Trophoblast cell (in vitro differentiated cells and primary cell): ENCODE measurements around the gene PLXND1.
A peak's percentile ranks its signal among the peaks of the same experiment; 100 is the strongest.

ENCODE experiments used
- DNase-seq, 2 donors: peaks; one replicate each; pipeline ENCODE4 v3.0.0-alpha.2; 2016
- H2AFZ ChIP-seq: 2 replicates; pipeline ENCODE4 v1.6.1; 2013; ENCODE audit warnings: low read length, moderate library complexity, mild to moderate bottlenecking; ENCODE audit not compliant: insufficient read depth, poor library complexity
- H2AK5ac ChIP-seq: 2 replicates; pipeline ENCODE4 v1.6.1; 2013; ENCODE audit warnings: mild to moderate bottlenecking, low read length
- H2BK120ac ChIP-seq: 2 replicates; pipeline ENCODE4 v1.6.1; 2013; ENCODE audit warnings: low read length, mild to moderate bottlenecking, moderate library complexity; ENCODE audit not compliant: insufficient read depth, poor library complexity
- H2BK12ac ChIP-seq: 2 replicates; pipeline ENCODE4 v1.6.1; 2013; ENCODE audit warnings: mild to moderate bottlenecking, low read length, moderate library complexity
- H2BK5ac ChIP-seq: 2 replicates; pipeline ENCODE4 v1.6.1; 2013; ENCODE audit warnings: low read length, low read depth, moderate library complexity, mild to moderate bottlenecking; ENCODE audit not compliant: poor library complexity
- H3K14ac ChIP-seq: 2 replicates; pipeline ENCODE4 v1.6.1; 2013; ENCODE audit warnings: mild to moderate bottlenecking, low read length
- H3K18ac ChIP-seq: 2 replicates; pipeline ENCODE4 v1.6.1; 2013; ENCODE audit warnings: mild to moderate bottlenecking, low read length
- H3K23ac ChIP-seq: 2 replicates; pipeline ENCODE4 v1.6.1; 2013; ENCODE audit warnings: low read length
- H3K27ac ChIP-seq: 2 replicates; pipeline ENCODE4 v1.5.1; 2013; ENCODE audit warnings: low read depth, mild to moderate bottlenecking, inconsistent platforms, low read length, moderate library complexity
- H3K27me3 ChIP-seq: 2 replicates; pipeline ENCODE4 v1.6.1; 2013; ENCODE audit warnings: inconsistent platforms, mild to moderate bottlenecking, low read length, moderate library complexity; ENCODE audit not compliant: insufficient read depth
- H3K36me3 ChIP-seq, 2 experiments: 1 replicate in 1 of 2; 2 replicates in 1 of 2; pipeline ENCODE4 v1.6.1; 2013; ENCODE audit warnings: low read length in 2 of 2, mild to moderate bottlenecking in 2 of 2, moderate library complexity in 1 of 2; ENCODE audit not compliant: insufficient read depth in 2 of 2, control insufficient read depth in 1 of 2
- H3K4ac ChIP-seq: 2 replicates; pipeline ENCODE4 v1.6.1; 2013; ENCODE audit warnings: low read depth, mild to moderate bottlenecking, low read length, moderate library complexity
- H3K4me1 ChIP-seq, 2 experiments: 1 replicate in 1 of 2; 2 replicates in 1 of 2; pipeline ENCODE4 v1.6.1; 2013; ENCODE audit warnings: low read length in 2 of 2, mild to moderate bottlenecking in 2 of 2, moderate library complexity in 1 of 2; ENCODE audit not compliant: insufficient read depth in 2 of 2, control insufficient read depth in 1 of 2
- H3K4me2 ChIP-seq: 2 replicates; pipeline ENCODE4 v1.6.1; 2013; ENCODE audit warnings: inconsistent platforms, mild to moderate bottlenecking, low read length, moderate library complexity
- H3K4me3 ChIP-seq: 2 replicates; pipeline ENCODE4 v1.5.1; 2013; ENCODE audit warnings: mild to moderate bottlenecking, low read depth, low read length, inconsistent platforms
- H3K79me1 ChIP-seq: one replicate; pipeline ENCODE4 v1.6.1; 2013; ENCODE audit warnings: low read length
- H3K79me2 ChIP-seq: 2 replicates; pipeline ENCODE4 v1.6.1; 2013; ENCODE audit warnings: low read length, mild to moderate bottlenecking; ENCODE audit not compliant: control insufficient read depth, insufficient read depth, poor library complexity
- H3K9ac ChIP-seq: 2 replicates; pipeline ENCODE4 v1.6.1; 2013; ENCODE audit warnings: mild to moderate bottlenecking, low read length
- H3K9me3 ChIP-seq: 2 replicates; pipeline ENCODE4 v1.6.1; 2013; ENCODE audit warnings: low read depth, mild to moderate bottlenecking, control low read depth, inconsistent platforms, low read length; ENCODE audit not compliant: insufficient read depth
- H4K12ac ChIP-seq: 2 replicates; pipeline ENCODE4 v1.6.1; 2013; ENCODE audit warnings: low read depth, mild to moderate bottlenecking, low read length, moderate library complexity
- H4K8ac ChIP-seq: 2 replicates; pipeline ENCODE4 v1.6.1; 2013; ENCODE audit warnings: low read depth, mild to moderate bottlenecking, low read length, moderate library complexity
- H4K91ac ChIP-seq: one replicate; pipeline ENCODE4 v1.6.1; 2013; ENCODE audit warnings: low read depth, mild to moderate bottlenecking, low read length, moderate library complexity
- WGBS: extraction: QIAGEN DNeasy Blood & Tissue Kit; methylation state at CpG from one replicate; pipeline ENCODE4 v1.1.7; 2013; ENCODE audit warnings: missing lambda C conversion rate; ENCODE audit not compliant: insufficient read length, insufficient coverage; ENCODE audit errors: extremely low coverage; 5-methylcytosine and 5-hydroxymethylcytosine counted together

PLXND1 gene

GRCh38 chr3:129595544-129596193 is 10.8 kb downstream of the PLXND1 start:
- peak overlapping the region; percentile 22 for H2BK5ac ChIP-seq
- peak overlapping the region; percentile 58 for H3K14ac ChIP-seq

GRCh38 chr3:129594907-129595390 is 11.5 kb downstream of the PLXND1 start:
- Histone ChIP-seq H2AK5ac (peak overlapping the region; percentile 22), H3K27me3 (no peaks in the 10 kb centered on the region), H3K14ac (peak overlapping the region; percentile 9), H2BK120ac (no peak overlapping the region), H3K4me1 (peaks cover 62 to 71% of the 10 kb centered on the region in 2 experiments), H2BK5ac (no peak overlapping the region), H3K27ac (no peak overlapping the region), H2AFZ (no peak overlapping the region), H3K18ac (peak overlapping the region; percentile 15), H3K9me3 (peaks cover 2% of the 10 kb centered on the region), H3K4me2 (no peak overlapping the region), H3K9ac (no peak overlapping the region), H3K36me3 (peaks cover 11 to 24% of the 10 kb centered on the region in 2 experiments), H4K91ac (peak overlapping the region; percentile 3), H3K23ac (no peak overlapping the region), H4K8ac (no peak overlapping the region), H2BK12ac (peak overlapping the region; percentile 4), H4K12ac (no peak overlapping the region), H3K79me1 (peaks cover 52% of the 10 kb centered on the region), H3K4me3 (no peak overlapping the region), H3K79me2 (peaks cover 41% of the 10 kb centered on the region), H3K4ac (peak overlapping the region; percentile 9)
- DNase-seq = no peak
- WGBS = no CpG with 5 or more reads among the region's 6 CpGs

More at GRCh38 chr3:129595544-129596193, 10.8 kb downstream of the PLXND1 start:
- Histone ChIP-seq H4K91ac (peak overlapping the region; percentile 78), H3K9me3 (peaks cover 2% of the 10 kb centered on the region), H3K23ac (no peak overlapping the region), H4K12ac (no peak overlapping the region), H2BK12ac (peak overlapping the region; percentile 15), H4K8ac (peak overlapping the region; percentile 10), H2AK5ac (peak overlapping the region; percentile 21), H2BK120ac (peak overlapping the region; percentile 30), H3K4me2 (no peak overlapping the region), H3K9ac (no peak overlapping the region), H3K79me1 (peaks cover 50% of the 10 kb centered on the region), H3K36me3 (peaks cover 11 to 24% of the 10 kb centered on the region in 2 experiments), H3K4ac (peak overlapping the region; percentile 75), H2AFZ (no peak overlapping the region), H3K27ac (peak overlapping the region; percentile 78), H3K79me2 (peaks cover 45% of the 10 kb centered on the region), H3K4me1 (peaks cover 57 to 69% of the 10 kb centered on the region in 2 experiments), H3K18ac (peak overlapping the region; percentile 56), H3K27me3 (no peaks in the 10 kb centered on the region), H3K4me3 (no peak overlapping the region)
- no peak for DNase-seq
- WGBS = no CpG with 5 or more reads among the region's 10 CpGs

- H4K91ac ChIP-seq = no peak overlapping the region
- H3K18ac ChIP-seq = no peak overlapping the region
- no peak overlapping the region for H2BK12ac ChIP-seq
- H3K9ac ChIP-seq = no peak overlapping the region
- peaks cover 45% of the 10 kb centered on the region for H3K79me2 ChIP-seq
- no peak overlapping the region for H4K12ac ChIP-seq
- no peaks in the 10 kb centered on the region for H3K27me3 ChIP-seq
- H3K4me2 ChIP-seq = no peak overlapping the region
- peaks cover 65 to 70% of the 10 kb centered on the region in 2 experiments for H3K4me1 ChIP-seq
- H3K4me3 ChIP-seq = no peak overlapping the region
- no peak overlapping the region for H3K27ac ChIP-seq
- no peak overlapping the region for H2BK5ac ChIP-seq
- H3K23ac ChIP-seq = no peak overlapping the region
- peaks cover 11 to 25% of the 10 kb centered on the region in 2 experiments for H3K36me3 ChIP-seq
- no peak overlapping the region for H4K8ac ChIP-seq
- peaks cover 2% of the 10 kb centered on the region for H3K9me3 ChIP-seq
- no peak overlapping the region for H2AK5ac ChIP-seq
- H3K79me1 ChIP-seq = peaks cover 53% of the 10 kb centered on the region
- H3K4ac ChIP-seq = peak overlapping the region; percentile 17
- no peak overlapping the region for H3K14ac ChIP-seq
- H2AFZ ChIP-seq = no peak overlapping the region
- DNase-seq = no peak
- no peak overlapping the region for H2BK120ac ChIP-seq
- no CpG with 5 or more reads among the region's 10 CpGs for WGBS
Observed at GRCh38 chr3:129594409-129594808, 12.1 kb downstream of the PLXND1 start.

- Histone ChIP-seq H2BK12ac (peak overlapping the region; percentile 61), H4K8ac (no peak overlapping the region), H3K14ac (no peak overlapping the region), H3K18ac (peak overlapping the region; percentile 90), H3K27me3 (no peaks in the 10 kb centered on the region), H4K91ac (peak overlapping the region; percentile 89), H3K27ac (no peak overlapping the region), H3K4me3 (no peak overlapping the region), H3K4me2 (no peak overlapping the region), H2AFZ (no peak overlapping the region), H2BK5ac (no peak overlapping the region), H3K9me3 (peaks cover 2% of the 10 kb centered on the region), H4K12ac (no peak overlapping the region), H2AK5ac (no peak overlapping the region), H3K79me2 (peaks cover 39% of the 10 kb centered on the region), H3K36me3 (peaks cover 12 to 30% of the 10 kb centered on the region in 2 experiments), H3K4ac (peak overlapping the region; percentile 84), H3K23ac (no peak overlapping the region), H2BK120ac (no peak overlapping the region), H3K9ac (no peak overlapping the region), H3K4me1 (peaks cover 61 to 67% of the 10 kb centered on the region in 2 experiments), H3K79me1 (peaks cover 49% of the 10 kb centered on the region)
- DNase-seq = peak in 1 of 2 donors; percentile 30
- WGBS = no CpG with 5 or more reads among the region's 22 CpGs
Observed at GRCh38 chr3:129593595-129594339, 12.7 kb downstream of the PLXND1 start.
